Measurements from ENCODE around the gene PSMC6. TPM values are rescaled to one million over a fixed set of nuclear protein-coding genes. Genes with fewer than 3 reads are reported as not detected.

PSMC6 gene
- 83.0 and 96.5 TPM in 2 replicates for total RNA-seq (2021)
- Bru-seq, nascent RNA: percentile 95 among the genes with signal in this experiment
- BruChase-seq, experiment 1, labeled RNA remaining after a 2-hour chase: percentile 88 among the genes with signal in this experiment
- percentile 92 among the genes with signal in this experiment for BruChase-seq, experiment 2, labeled RNA remaining after a 6-hour chase
- long read RNA-seq, transcript PSMC6-201 (14 exons, 2,188 nt): major isoform, 154 of 180 reads
- long read RNA-seq, partial matches to known transcripts: 2 of 180 reads
- long read RNA-seq, other reads (novel, unspliced or antisense): 24 of 180 reads

DNA sequence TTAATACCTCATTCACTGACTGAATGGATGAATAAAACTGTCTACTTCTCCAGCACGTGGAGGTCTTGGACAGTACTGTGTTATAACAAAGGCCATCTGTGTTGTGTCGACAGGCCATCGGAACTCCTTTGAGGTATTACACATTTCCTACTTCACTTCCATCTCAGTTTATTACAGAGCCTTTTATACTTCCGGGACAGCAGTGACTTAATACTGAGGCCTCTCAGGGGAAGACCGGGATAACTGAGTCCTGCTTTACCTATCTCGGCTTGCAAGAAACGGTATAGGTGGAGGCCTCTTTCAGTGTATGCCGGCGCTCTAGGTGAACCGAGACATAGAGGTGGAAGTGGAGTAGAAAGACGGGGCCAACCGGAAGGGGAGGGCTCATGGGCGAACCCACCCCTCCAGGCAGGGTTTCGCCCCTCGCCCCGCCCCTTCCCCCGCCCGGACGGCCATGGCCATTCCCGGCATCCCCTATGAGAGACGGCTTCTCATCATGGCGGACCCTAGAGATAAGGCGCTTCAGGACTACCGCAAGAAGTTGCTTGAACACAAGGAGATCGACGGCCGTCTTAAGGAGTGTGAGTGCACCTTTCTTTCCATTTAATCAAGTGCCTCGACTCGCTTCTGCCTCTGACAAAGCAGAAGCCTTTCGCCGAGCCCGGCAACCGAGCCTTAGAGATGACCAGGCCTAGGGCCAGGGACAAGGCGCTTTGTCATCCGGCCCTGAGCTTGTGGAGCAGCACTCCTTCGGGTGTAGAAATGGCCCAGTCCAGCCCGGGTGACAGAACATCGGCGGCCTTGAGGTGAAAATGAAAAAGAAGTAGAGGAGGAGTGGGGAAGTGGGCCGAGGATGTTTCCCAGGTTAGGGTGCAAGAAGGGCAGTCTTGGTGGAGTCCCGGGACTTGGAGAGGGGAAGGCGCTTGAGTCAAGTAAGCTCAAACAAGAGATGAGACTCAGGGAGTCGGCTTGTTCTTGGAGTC lies at the start of gene PSMC6:
PSMC6 (plus strand) TSS at position 477 of the 983 bp plus-strand sequence; CDS start at position 497, 20 bp downstream.
- CTCF ChIA-PET: no interaction called here
- Histone ChIP-seq H3K4me2 (peak within 1 kb of the TSS; percentile 96), H3F3A (ENCODE audit: insufficient read depth, low read depth) (peaks cover 14% of the 10 kb centered on the region), H3K9me3 (ENCODE audit: insufficient read depth, low read depth) (no peaks in the 10 kb centered on the region), H3K27ac (peak within 1 kb of the TSS; percentile 84), H4K20me1 (ENCODE audit: insufficient read depth) (0 out of 2 replicates have a peak, but pooled peaks cover 18% of the 10 kb centered on the region), H3K4me1 (replicated peaks; ENCODE audit: insufficient read depth) (peaks cover 36% of the 10 kb centered on the region), H3K9me2 (ENCODE audit: insufficient read depth) (no peaks in the 10 kb centered on the region), H3K27me3 (ENCODE audit: insufficient read depth, low read depth) (no peaks in the 10 kb centered on the region), H3K79me2 (ENCODE audit: low read depth) (peaks cover 50% of the 10 kb centered on the region), H3K36me3 (ENCODE audit: low read depth) (peaks cover 33% of the 10 kb centered on the region), H2AFZ (peak within 1 kb of the TSS; percentile 85), H3K4me3 (peak within 1 kb of the TSS; percentile 74)
- peak; percentile 77 to 83 for DNase-seq
- POLR2A ChIA-PET (ENCODE audit: unreplicated experiment): interaction anchor here (0.8 kb wide), 1 partner anchor 9 kb away, joined by 13 read pairs; no protein-coding TSS in a partner anchor
- TF ChIP-seq, protein P1, sequence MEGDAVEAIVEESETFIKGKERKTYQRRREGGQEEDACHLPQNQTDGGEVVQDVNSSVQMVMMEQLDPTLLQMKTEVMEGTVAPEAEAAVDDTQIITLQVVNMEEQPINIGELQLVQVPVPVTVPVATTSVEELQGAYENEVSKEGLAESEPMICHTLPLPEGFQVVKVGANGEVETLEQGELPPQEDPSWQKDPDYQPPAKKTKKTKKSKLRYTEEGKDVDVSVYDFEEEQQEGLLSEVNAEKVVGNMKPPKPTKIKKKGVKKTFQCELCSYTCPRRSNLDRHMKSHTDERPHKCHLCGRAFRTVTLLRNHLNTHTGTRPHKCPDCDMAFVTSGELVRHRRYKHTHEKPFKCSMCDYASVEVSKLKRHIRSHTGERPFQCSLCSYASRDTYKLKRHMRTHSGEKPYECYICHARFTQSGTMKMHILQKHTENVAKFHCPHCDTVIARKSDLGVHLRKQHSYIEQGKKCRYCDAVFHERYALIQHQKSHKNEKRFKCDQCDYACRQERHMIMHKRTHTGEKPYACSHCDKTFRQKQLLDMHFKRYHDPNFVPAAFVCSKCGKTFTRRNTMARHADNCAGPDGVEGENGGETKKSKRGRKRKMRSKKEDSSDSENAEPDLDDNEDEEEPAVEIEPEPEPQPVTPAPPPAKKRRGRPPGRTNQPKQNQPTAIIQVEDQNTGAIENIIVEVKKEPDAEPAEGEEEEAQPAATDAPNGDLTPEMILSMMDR (conservative IDR thresholded peaks at IDR 0.05): no peak
- TF ChIP-seq EZH2 (IDR thresholded peaks at IDR 0.05; ENCODE audit: low read depth): no peak
- intact Hi-C loops (cut with micrococcal nuclease; ENCODE audit: unreplicated experiment): loop anchor here (1.0 kb wide), 1 partner anchor 22 kb away; no protein-coding TSS in a partner anchor
- TSS peak; percentile 72 for BruUV-seq (replicated peaks)

DNA sequence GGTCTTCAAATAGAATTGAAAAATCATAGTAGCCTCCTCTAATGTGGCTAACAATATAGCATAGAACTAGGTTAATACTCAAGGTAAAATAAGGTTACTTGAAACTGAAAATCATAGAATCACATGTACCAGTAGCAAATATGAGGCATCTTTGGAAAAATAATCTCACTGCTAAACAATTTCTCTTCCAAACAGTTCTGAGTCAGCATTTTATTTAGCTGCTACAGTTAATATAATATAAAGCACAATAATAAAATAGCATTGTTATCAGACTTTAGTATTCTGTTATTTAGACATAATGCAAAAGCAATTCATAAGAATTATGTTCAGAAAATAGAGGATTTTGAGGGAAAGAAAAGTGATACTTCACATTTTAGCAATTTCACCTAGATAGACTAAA lies 46.7 kb upstream of the PSMC6 start:
- Histone ChIP-seq H3K4me3 (no peak overlapping the region), H3K4me1 (replicated peaks; ENCODE audit: insufficient read depth) (no peaks in the 10 kb centered on the region), H3K9me3 (ENCODE audit: insufficient read depth, low read depth) (no peaks in the 10 kb centered on the region), H2AFZ (no peak overlapping the region), H3K27me3 (ENCODE audit: insufficient read depth, low read depth) (no peaks in the 10 kb centered on the region), H3K4me2 (no peak overlapping the region), H3K79me2 (ENCODE audit: low read depth) (no peaks in the 10 kb centered on the region), H3K36me3 (ENCODE audit: low read depth) (peaks cover 8% of the 10 kb centered on the region; the same call in 1 of the 2 replicates), H3K27ac (no peak overlapping the region), H3K9me2 (ENCODE audit: insufficient read depth) (no peaks in the 10 kb centered on the region), H4K20me1 (ENCODE audit: insufficient read depth) (no peaks in the 10 kb centered on the region), H3F3A (ENCODE audit: insufficient read depth, low read depth) (peaks cover 9% of the 10 kb centered on the region)
- no peak for TF ChIP-seq EZH2 (IDR thresholded peaks at IDR 0.05; ENCODE audit: low read depth)
- TF ChIP-seq, protein P1 (conservative IDR thresholded peaks at IDR 0.05): no peak
- ChIA-PET CTCF (no interaction called here), POLR2A (ENCODE audit: unreplicated experiment) (no interaction called here)
- intact Hi-C loops (cut with micrococcal nuclease; ENCODE audit: unreplicated experiment): no loop called here
- BruUV-seq (replicated peaks): no TSS peak
- DNase-seq: no peak

DNA sequence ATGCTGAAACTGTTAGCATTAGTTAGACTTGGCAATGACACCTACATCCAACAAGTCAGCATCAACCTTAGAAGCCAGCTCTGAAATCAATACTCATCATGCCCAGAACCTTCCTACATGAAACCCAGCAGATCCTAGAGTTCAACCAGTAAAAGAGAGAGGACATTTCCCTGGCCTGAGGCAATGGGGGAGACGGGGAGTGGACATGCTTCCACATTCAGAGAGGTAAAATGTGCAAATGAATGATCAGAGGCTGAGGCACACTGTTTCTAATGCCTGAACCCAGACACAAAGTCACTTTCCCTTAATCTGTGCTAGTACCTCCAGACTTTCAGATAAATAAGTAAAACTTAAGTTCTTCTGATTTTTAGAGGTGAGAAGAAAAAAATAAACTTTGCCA lies 46.2 kb upstream of the PSMC6 start:
- BruUV-seq (replicated peaks): no TSS peak
- no peak for DNase-seq
- Histone ChIP-seq H3K9me3 (ENCODE audit: insufficient read depth, low read depth) (no peaks in the 10 kb centered on the region), H3K79me2 (ENCODE audit: low read depth) (no peaks in the 10 kb centered on the region), H3K27me3 (ENCODE audit: insufficient read depth, low read depth) (no peaks in the 10 kb centered on the region), H3K4me2 (no peak overlapping the region), H3K36me3 (ENCODE audit: low read depth) (peaks cover 13% of the 10 kb centered on the region; the same call in 1 of the 2 replicates), H3K27ac (no peak overlapping the region), H2AFZ (no peak overlapping the region), H3K4me1 (replicated peaks; ENCODE audit: insufficient read depth) (no peaks in the 10 kb centered on the region), H3K9me2 (ENCODE audit: insufficient read depth) (no peaks in the 10 kb centered on the region), H3F3A (ENCODE audit: insufficient read depth, low read depth) (peaks cover 4% of the 10 kb centered on the region), H4K20me1 (ENCODE audit: insufficient read depth) (no peaks in the 10 kb centered on the region), H3K4me3 (no peak overlapping the region)
- POLR2A ChIA-PET (ENCODE audit: unreplicated experiment): no interaction called here
- intact Hi-C loops (cut with micrococcal nuclease; ENCODE audit: unreplicated experiment): no loop called here
- CTCF ChIA-PET: no interaction called here
- TF ChIP-seq, protein P1 (conservative IDR thresholded peaks at IDR 0.05): no peak
- TF ChIP-seq EZH2 (IDR thresholded peaks at IDR 0.05; ENCODE audit: low read depth): no peak
